SH-SY5Y (cell line): Measurements from ENCODE around the gene ABR.

Source experiments
- GATA2 ChIP-seq: IDR thresholded peaks from 2 replicates; pipeline ENCODE4 v1.6.1; 2011; ENCODE audit warnings: mild to moderate bottlenecking, low read depth, low read length
- GATA3 ChIP-seq: IDR thresholded peaks from 2 replicates; pipeline ENCODE4 v1.6.1; 2011; ENCODE audit warnings: low read depth, mild to moderate bottlenecking, low read length, moderate library complexity

DNA sequence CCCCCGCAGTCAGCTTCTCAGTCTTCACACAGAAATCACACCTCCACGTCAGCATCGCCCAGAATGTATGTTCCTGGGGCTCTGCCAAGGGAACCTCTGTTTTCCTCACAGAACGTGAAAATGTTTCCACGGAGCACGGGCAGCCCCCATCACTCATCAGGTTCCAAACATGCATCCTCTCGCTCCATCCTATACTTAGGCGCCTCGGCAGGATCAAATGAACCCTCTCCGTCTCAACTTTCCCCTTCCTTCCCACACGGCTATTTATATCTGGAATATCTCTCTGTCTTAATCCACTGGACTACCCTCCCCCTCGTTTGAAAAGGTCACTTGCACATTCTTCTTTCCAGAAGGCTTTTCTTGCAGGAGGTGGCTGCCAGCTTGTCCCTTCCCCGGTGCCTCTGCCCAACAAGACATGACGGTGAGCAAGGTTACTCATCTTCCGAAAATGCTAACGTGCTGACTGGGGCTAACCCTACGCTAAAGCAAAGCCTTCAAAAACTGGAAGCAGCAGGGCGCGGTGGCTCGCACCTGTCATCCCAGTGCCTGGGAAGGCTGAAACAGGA, 221.8 kb downstream of the ABR start:
- TF ChIP-seq GATA2, result no peak
- no peak for TF ChIP-seq GATA3
